HG03280 (cell line): ENCODE results near the gene HIVEP2.
A peak's percentile ranks its signal among the peaks of the same experiment; 100 is the strongest.

Experiments used
- ATAC-seq: cut with Tn5 transposase; IDR thresholded peaks from one replicate; pipeline ENCODE4 v1.9.1; 2021; ENCODE audit warnings: mild to moderate bottlenecking, moderate library complexity; ENCODE audit not compliant: unreplicated experiment

HIVEP2 gene

GRCh38 chr6:142790257-142790656 lies 154.7 kb downstream of the HIVEP2 start:
- ATAC-seq, result no peak

GRCh38 chr6:142787422-142787821 lies 157.6 kb downstream of the HIVEP2 start:
- no peak for ATAC-seq

GRCh38 chr6:142786476-142786875 lies 158.5 kb downstream of the HIVEP2 start:
- ATAC-seq, result no peak

GRCh38 chr6:142784344-142784743 lies 160.6 kb downstream of the HIVEP2 start:
- peak; percentile 98 for ATAC-seq

- ATAC-seq, result no peak
Observed at GRCh38 chr6:142783499-142783898, 161.5 kb downstream of the HIVEP2 start.

GRCh38 chr6:142781129-142781528 lies 163.8 kb downstream of the HIVEP2 start:
- ATAC-seq, result no peak

GRCh38 chr6:142773859-142774648 lies 170.9 kb downstream of the HIVEP2 start:
- no peak for ATAC-seq

GRCh38 chr6:142773324-142773723 lies 171.7 kb downstream of the HIVEP2 start:
- no peak for ATAC-seq

- no peak for ATAC-seq
Observed at GRCh38 chr6:142771162-142771561, 173.8 kb downstream of the HIVEP2 start.

- no peak for ATAC-seq
Observed at GRCh38 chr6:142765306-142765705, 179.7 kb downstream of the HIVEP2 start.

GRCh38 chr6:142764311-142764710 lies 180.7 kb downstream of the HIVEP2 start:
- ATAC-seq, result no peak

GRCh38 chr6:142763205-142763604 lies 181.8 kb downstream of the HIVEP2 start:
- ATAC-seq, result no peak

GRCh38 chr6:142761756-142762155 lies 183.2 kb downstream of the HIVEP2 start:
- ATAC-seq, result peak; percentile 64

GRCh38 chr6:142760152-142760551 lies 184.8 kb downstream of the HIVEP2 start:
- no peak for ATAC-seq

- no peak for ATAC-seq
Observed at GRCh38 chr6:142758629-142759025, 186.3 kb downstream of the HIVEP2 start.

GRCh38 chr6:142757852-142758628 lies 186.9 kb downstream of the HIVEP2 start:
- no peak for ATAC-seq

- no peak for ATAC-seq
Observed at GRCh38 chr6:142756215-142756630, 188.8 kb downstream of the HIVEP2 start.

GRCh38 chr6:142753196-142753595 lies 191.8 kb downstream of the HIVEP2 start:
- no peak for ATAC-seq

GRCh38 chr6:142752348-142752747 lies 192.6 kb downstream of the HIVEP2 start:
- no peak for ATAC-seq

- no peak for ATAC-seq
Observed at GRCh38 chr6:142751452-142751851, 193.5 kb downstream of the HIVEP2 start.

GRCh38 chr6:142750998-142751397 lies 194.0 kb downstream of the HIVEP2 start:
- ATAC-seq, result no peak

GRCh38 chr6:142749556-142749955 lies 195.4 kb downstream of the HIVEP2 start:
- ATAC-seq, result no peak
